Fibroblast of lung (primary cell): ENCODE data around the gene BMPR1B. TPM values are rescaled to one million over a fixed set of nuclear protein-coding genes. Genes with fewer than 3 reads are reported as not detected.

ENCODE experiments used
- DNase-seq, 2 donors: peaks; one replicate each; pipeline versions ENCODE4 v3.0.0 to v3.0.0-alpha.2; 2010; ENCODE audit warnings: low read depth in 2 of 2
- H2AFZ ChIP-seq: 2 replicates; pipeline ENCODE4 v1.5.1; 2012; ENCODE audit warnings: low read length, control low read depth, inconsistent platforms
- H3K27ac ChIP-seq: 2 replicates; pipeline ENCODE4 v1.5.1; 2011; ENCODE audit warnings: low read length, control low read depth; ENCODE audit not compliant: insufficient read depth
- H3K27me3 ChIP-seq: 2 replicates; pipeline ENCODE4 v1.5.1; 2011; ENCODE audit warnings: mild to moderate bottlenecking, low read length; ENCODE audit not compliant: control insufficient read depth, insufficient read depth
- H3K36me3 ChIP-seq: 2 replicates; pipeline ENCODE4 v1.5.1; 2011; ENCODE audit warnings: low read length; ENCODE audit not compliant: control insufficient read depth, insufficient read depth
- H3K4me1 ChIP-seq: 2 replicates; pipeline ENCODE4 v1.5.1; 2011; ENCODE audit warnings: low read length; ENCODE audit not compliant: control insufficient read depth, insufficient read depth; ENCODE audit errors: extremely low read depth
- H3K4me2 ChIP-seq: 2 replicates; pipeline ENCODE4 v1.5.1; 2011; ENCODE audit warnings: low read length, control low read depth; ENCODE audit not compliant: insufficient read depth; ENCODE audit errors: extremely low read depth
- H3K4me3 ChIP-seq, 4 experiments: fragments of 200-600 bp in 1 of 4; sonication (generic) in 1 of 4; replicated peaks in 1 of 4; 2 replicates each; pipeline ENCODE4 v1.5.1; 2011 to 2016; ENCODE audit warnings: low read length in 4 of 4, low read depth in 3 of 4, mild to moderate bottlenecking in 3 of 4, control low read depth in 2 of 4, inconsistent platforms in 1 of 4, mixed read lengths in 1 of 4; ENCODE audit not compliant: insufficient read depth in 1 of 4; ENCODE audit errors: control extremely low read depth in 1 of 4
- H3K79me2 ChIP-seq: 2 replicates; pipeline ENCODE4 v1.5.1; 2012; ENCODE audit warnings: mild to moderate bottlenecking, low read length, inconsistent platforms; ENCODE audit not compliant: control insufficient read depth, insufficient read depth
- H3K9ac ChIP-seq: 2 replicates; pipeline ENCODE4 v1.5.1; 2011; ENCODE audit warnings: mild to moderate bottlenecking, low read length, control low read depth; ENCODE audit not compliant: insufficient read depth
- H3K9me3 ChIP-seq: 2 replicates; pipeline ENCODE4 v1.5.1; 2012; ENCODE audit warnings: low read depth, low read length; ENCODE audit not compliant: control insufficient read depth, insufficient read depth
- H4K20me1 ChIP-seq: 2 replicates; pipeline ENCODE4 v1.5.1; 2011; ENCODE audit warnings: low read length; ENCODE audit not compliant: control insufficient read depth, insufficient read depth; ENCODE audit errors: extremely low read depth
- CTCF ChIP-seq, 2 donors: IDR thresholded peaks in 1 of 2; conservative IDR thresholded peaks in 1 of 2; 1 replicate in 1 of 2; 2 replicates in 1 of 2; pipeline ENCODE4 v1.5.1; 2011 to 2012; ENCODE audit warnings: low read length in 2 of 2, control low read depth in 1 of 2, inconsistent platforms in 1 of 2, low read depth in 1 of 2, mild to moderate bottlenecking in 1 of 2
- EZH2 ChIP-seq: IDR thresholded peaks from 2 replicates; pipeline ENCODE4 v1.5.1; 2012; ENCODE audit warnings: low read length, control low read depth, mild to moderate bottlenecking; ENCODE audit errors: missing control alignments
- polyA plus RNA-seq, 2 donors: library from polyadenylated mRNA; depleted of rRNA in 1 of 2; stranded (reverse) in 1 of 2; unstranded in 1 of 2; fragments of >200 nt; gene quantifications; 2 replicates each; pipeline ENCODE4 v1.2.1, GENCODE V29; 2011 to 2012; ENCODE audit warnings: missing spikeins in 1 of 2
- total RNA-seq: library from RNA; depleted of rRNA; stranded (reverse); fragments of >200 nt; gene quantifications from 2 replicates; pipeline ENCODE4 v1.2.1, GENCODE V29; 2014

The BMPR1B gene
- total and polyA plus RNA-seq, 2 donors (not counting 1 experiment from before 2014, with no cell fraction given): 0.17 to 0.45 TPM

- H4K20me1 ChIP-seq: no peaks in the 10 kb centered on the region
- no peaks in the 10 kb centered on the region for H3K9me3 ChIP-seq
- no peak for TF ChIP-seq EZH2
- no peak for TF ChIP-seq CTCF (conservative IDR thresholded peaks at IDR 0.05 in 1 of 2, IDR thresholded peaks at IDR 0.05 in 1 of 2; ENCODE audit: low read depth in 1 of 2, low read length in 2 of 2)
- H3K27ac ChIP-seq: no peak overlapping the region
- H3K4me2 ChIP-seq: no peak overlapping the region
- H3K36me3 ChIP-seq: no peaks in the 10 kb centered on the region
- no peak overlapping the region for H2AFZ ChIP-seq
- H3K4me1 ChIP-seq: no peaks in the 10 kb centered on the region
- H3K27me3 ChIP-seq: no peaks in the 10 kb centered on the region
- no peak overlapping the region for H3K9ac ChIP-seq
- no peak for DNase-seq
- no peaks in the 10 kb centered on the region for H3K79me2 ChIP-seq
- H3K4me3 ChIP-seq: no peak overlapping the region
These were observed 35.0 kb upstream of the BMPR1B start for GRCh38 chr4:94722748-94723147.

- H4K20me1 ChIP-seq: no peaks in the 10 kb centered on the region
- H3K79me2 ChIP-seq: no peaks in the 10 kb centered on the region
- no peak overlapping the region for H3K9ac ChIP-seq
- H3K9me3 ChIP-seq: no peaks in the 10 kb centered on the region
- TF ChIP-seq EZH2: no peak
- TF ChIP-seq CTCF (conservative IDR thresholded peaks at IDR 0.05 in 1 of 2, IDR thresholded peaks at IDR 0.05 in 1 of 2; ENCODE audit: low read depth in 1 of 2, low read length in 2 of 2): no peak
- H3K4me2 ChIP-seq: no peak overlapping the region
- H3K27ac ChIP-seq: no peak overlapping the region
- no peaks in the 10 kb centered on the region for H3K27me3 ChIP-seq
- H2AFZ ChIP-seq: no peak overlapping the region
- no peak overlapping the region for H3K4me3 ChIP-seq
- H3K4me1 ChIP-seq: no peaks in the 10 kb centered on the region
- DNase-seq: no peak
- no peaks in the 10 kb centered on the region for H3K36me3 ChIP-seq
These were observed 33.6 kb upstream of the BMPR1B start for GRCh38 chr4:94724016-94724790.

- Histone ChIP-seq H2AFZ (no peak overlapping the region), H4K20me1 (no peaks in the 10 kb centered on the region), H3K36me3 (no peaks in the 10 kb centered on the region), H3K4me3 (no peak overlapping the region), H3K9ac (no peak overlapping the region), H3K27me3 (no peaks in the 10 kb centered on the region), H3K4me1 (no peaks in the 10 kb centered on the region), H3K79me2 (no peaks in the 10 kb centered on the region), H3K9me3 (no peaks in the 10 kb centered on the region), H3K27ac (no peak overlapping the region), H3K4me2 (no peak overlapping the region)
- TF ChIP-seq EZH2: no peak
- TF ChIP-seq CTCF (conservative IDR thresholded peaks at IDR 0.05 in 1 of 2, IDR thresholded peaks at IDR 0.05 in 1 of 2; ENCODE audit: low read depth in 1 of 2, low read length in 2 of 2): no peak
- no peak for DNase-seq
These were observed 31.1 kb upstream of the BMPR1B start for GRCh38 chr4:94726524-94727123.
